Thyroid gland (tissue), 4 donors: Measurements from ENCODE around the gene MEIOB.

ENCODE experiments used
- CTCF ChIP-seq, 6 experiments: fragments of 200-600 bp in 3 of 6; fragments of 450-650 bp in 3 of 6; sonication (generic) in 3 of 6; IDR thresholded peaks; one replicate each; pipeline ENCODE4 v1.5.1; 2016 to 2019; ENCODE audit warnings: antibody characterized with exemption in 6 of 6, mild to moderate bottlenecking in 2 of 6, inconsistent platforms in 1 of 6, moderate library complexity in 1 of 6
- POLR2A ChIP-seq, 2 donors: fragments of 450-650 bp; IDR thresholded peaks; one replicate each; pipeline ENCODE4 v1.6.1; 2017; ENCODE audit warnings: antibody characterized with exemption in 2 of 2, mild to moderate bottlenecking in 2 of 2, moderate library complexity in 1 of 2

GRCh38 chr16:1810536-1810935, 61.4 kb downstream of the MEIOB start:
- TF ChIP-seq CTCF (IDR thresholded peaks at IDR 0.05) = no peak
- TF ChIP-seq POLR2A (IDR thresholded peaks at IDR 0.05) = no peak
